GM12878 (cell line): Measurements from ENCODE around the gene ASPDH. TPM values are rescaled to one million over a fixed set of nuclear protein-coding genes. Genes with fewer than 3 reads are reported as not detected.

Experiments
- ATAC-seq: fragments of 200-7000 bp; cut with Tn5 transposase; 3 replicates; pipeline ENCODE4 v1.9.1; 2020; ENCODE audit warnings: mild to moderate bottlenecking, moderate library complexity
- BruUV-seq: library from RNA; stranded (reverse); fragments of 400-500 nt; replicated peaks from 2 replicates; lab custom pipeline; 2021; lab: Mats Ljungman, UMichigan
- CTCF ChIA-PET: fragments of 300-600 bp; sonication (Branson Sonifier 250); formaldehyde crosslinking; extraction: SDS; loops from one replicate; lab custom pipeline; 2021; ENCODE audit warnings: inconsistent platforms; lab: Yijun Ruan, JAX
- POLR2A ChIA-PET: fragments of 350-600 bp; formaldehyde crosslinking; extraction: SDS; loops from one replicate; lab custom pipeline; 2021; ENCODE audit warnings: inconsistent platforms; lab: Charles Lee
- RAD21 ChIA-PET: fragments of 300-600 bp; sonication (Branson Sonifier 250); formaldehyde crosslinking; loops from one replicate; lab custom pipeline; 2023; ENCODE audit warnings: antibody characterized with exemption; ENCODE audit not compliant: unreplicated experiment; lab: Charles Lee
- SMC1A ChIA-PET: fragments of 300-600 bp; sonication (Branson Sonifier 250); formaldehyde crosslinking; loops from one replicate; lab custom pipeline; 2023; ENCODE audit not compliant: unreplicated experiment, uncharacterized antibody; lab: Charles Lee
- DNase-seq: peaks from one replicate; pipeline ENCODE4 v3.0.0-alpha.2; 2011; ENCODE audit warnings: low read depth, low spot score
- FAIRE-seq: peaks from 3 replicates; lab custom pipeline; 2011; peaks lifted over from hg19 to GRCh38; lab: Jason Lieb, UNC
- H2AFZ ChIP-seq: 2 replicates; pipeline ENCODE4 v1.6.0; 2011; ENCODE audit warnings: low read depth, low read length, control low read depth; ENCODE audit not compliant: control insufficient read depth
- H3K27ac ChIP-seq: 2 replicates; pipeline ENCODE4 v1.5.1; 2011; ENCODE audit warnings: control low read depth; ENCODE audit not compliant: control insufficient read depth, insufficient read depth
- H3K27me3 ChIP-seq, 2 experiments: replicated peaks in 1 of 2; 2 replicates each; pipeline versions ENCODE4 v1.6.0 to v1.6.1; 2011; ENCODE audit warnings: low read length in 1 of 2; ENCODE audit not compliant: control insufficient read depth in 2 of 2, insufficient read depth in 2 of 2
- H3K36me3 ChIP-seq, 2 experiments: 2 replicates each; pipeline ENCODE4 v1.5.1; 2011; ENCODE audit warnings: low read length in 1 of 2; ENCODE audit not compliant: control insufficient read depth in 2 of 2, insufficient read depth in 2 of 2
- H3K4me1 ChIP-seq: 2 replicates; pipeline ENCODE4 v1.6.1; 2011; ENCODE audit warnings: mild to moderate bottlenecking, low read length, moderate library complexity, mixed read lengths; ENCODE audit not compliant: control insufficient read depth, insufficient read depth
- H3K4me2 ChIP-seq: 2 replicates; pipeline ENCODE4 v1.6.0; 2011; ENCODE audit warnings: control low read depth; ENCODE audit not compliant: control insufficient read depth, insufficient read depth
- H3K4me3 ChIP-seq: fragments of 200-600 bp; sonication (generic); 2 replicates; pipeline ENCODE4 v1.5.1; 2016
- H3K79me2 ChIP-seq: 2 replicates; pipeline ENCODE4 v1.6.0; 2011; ENCODE audit warnings: low read length; ENCODE audit not compliant: control insufficient read depth, insufficient read depth
- H3K9ac ChIP-seq: 2 replicates; pipeline ENCODE4 v1.8.0; 2011; ENCODE audit warnings: low read length, control low read depth, mixed read lengths; ENCODE audit not compliant: control insufficient read depth, insufficient read depth
- H3K9me3 ChIP-seq: replicated peaks from 3 replicates; pipeline ENCODE4 v1.5.1; 2011; ENCODE audit warnings: mild to moderate bottlenecking, low read length; ENCODE audit not compliant: control insufficient read depth, insufficient read depth
- H4K20me1 ChIP-seq: 2 replicates; pipeline ENCODE4 v1.6.0; 2011; ENCODE audit not compliant: control insufficient read depth, insufficient read depth
- BCL11A ChIP-seq: IDR thresholded peaks from 2 replicates; pipeline ENCODE4 v1.6.1; 2011; ENCODE audit warnings: low read depth, low read length
- BHLHE40 ChIP-seq, 2 experiments: fragments of 450-650 bp in 1 of 2; IDR thresholded peaks; 2 replicates each; pipeline ENCODE4 v1.6.1; 2011 to 2017; ENCODE audit warnings: low read depth in 2 of 2, borderline replicate concordance in 1 of 2, improper control_type of control experiment in 1 of 2, low read length in 1 of 2, mild to moderate bottlenecking in 1 of 2
- GABPA ChIP-seq: IDR thresholded peaks from 2 replicates; pipeline ENCODE4 v1.6.1; 2014; ENCODE audit warnings: antibody characterized with exemption, low read depth, mild to moderate bottlenecking, inconsistent platforms
- NR2C2 ChIP-seq: IDR thresholded peaks from 2 replicates; pipeline ENCODE4 v1.6.1; 2011; ENCODE audit warnings: borderline replicate concordance, low read depth; ENCODE audit not compliant: control insufficient read depth, insufficient read length
- NR2F1 ChIP-seq: fragments of 450-650 bp; conservative IDR thresholded peaks from 2 replicates; pipeline ENCODE4 v1.6.1; 2017; ENCODE audit warnings: mild to moderate bottlenecking
- NRF1 ChIP-seq: conservative IDR thresholded peaks from 2 replicates; pipeline ENCODE4 v1.6.1; 2011; ENCODE audit warnings: mild to moderate bottlenecking, low read depth, low read length, improper control_type of control experiment
- SIN3A ChIP-seq: IDR thresholded peaks from 2 replicates; pipeline ENCODE4 v1.6.1; 2012; ENCODE audit warnings: low read depth, low read length, improper control_type of control experiment
- TAF1 ChIP-seq: IDR thresholded peaks from 2 replicates; pipeline ENCODE4 v1.6.1; 2011; ENCODE audit warnings: mild to moderate bottlenecking, low read depth, low read length, borderline replicate concordance
- ZNF217 ChIP-seq: fragments of 450-650 bp; IDR thresholded peaks from 2 replicates; pipeline ENCODE4 v1.6.1; 2017; ENCODE audit warnings: antibody characterized with exemption, mild to moderate bottlenecking
- ZNF274 ChIP-seq: IDR thresholded peaks from one replicate; pipeline ENCODE4 v1.8.0; 2011; ENCODE audit not compliant: insufficient read length, insufficient read depth
- WGBS: methylation state at CpG from one replicate; pipeline ENCODE4 v1.1.6; 2016; ENCODE audit warnings: low lambda C conversion rate; ENCODE audit not compliant: insufficient replicate concordance, insufficient coverage; ENCODE audit errors: missing lambda C conversion rate; 5-methylcytosine and 5-hydroxymethylcytosine counted together
- in situ Hi-C: fragments of 300-500 bp; cut with MboI; formaldehyde crosslinking; loops from 9 replicates; pipeline ENCODE4 v1.14.3; 2018; ENCODE audit warnings: mixed read lengths
- intact Hi-C: fragments of 100-400 bp; cut with micrococcal nuclease; formaldehyde crosslinking; loops from one replicate; pipeline ENCODE4 v1.14.2; 2022; ENCODE audit not compliant: unreplicated experiment
- polyA plus RNA-seq, 11 experiments: library from polyadenylated mRNA; depleted of rRNA in 4 of 11; unstranded in 6 of 11; stranded (reverse) in 5 of 11; fragments of >200 nt; fragmentation: Nextera tagmentation in 4 of 11; fragmentation: Illumina TruSeq in 1 of 11; extraction: Ambion mirVana in 4 of 11; extraction: Trizol in 1 of 11; gene quantifications; 1 replicate in 1 of 11; 2 replicates in 10 of 11; pipeline versions ENCODE4 v1.2.1 to v1.2.3, GENCODE V29; 2011 to 2016; ENCODE audit warnings: inconsistent platforms in 2 of 11, missing spikeins in 2 of 11, low read depth in 1 of 11
- total RNA-seq, 4 experiments: library from RNA; depleted of rRNA in 3 of 4; stranded (reverse); fragments of >200 nt in 3 of 4; fragmentation: Illumina TruSeq in 1 of 4; extraction: Trizol in 1 of 4; gene quantifications; 2 replicates each; pipeline versions ENCODE4 v1.2.1 to v1.2.3, GENCODE V29; 2013 to 2021
- TF ChIP-seq, protein P1 (sequence below): fragments of 450-650 bp; IDR thresholded peaks from 2 replicates; pipeline ENCODE4 v1.6.1; 2017; ENCODE audit warnings: mild to moderate bottlenecking, moderate library complexity
- TF ChIP-seq, protein P2 (sequence below): IDR thresholded peaks from 2 replicates; pipeline ENCODE4 v1.6.1; 2011; ENCODE audit warnings: low read depth, low read length, improper control_type of control experiment, borderline replicate concordance
- TF ChIP-seq, protein P3 (sequence below): fragments of 450-650 bp; IDR thresholded peaks from 2 replicates; pipeline ENCODE4 v1.6.1; 2016; ENCODE audit warnings: mild to moderate bottlenecking
- TF ChIP-seq, protein P4 (sequence below): IDR thresholded peaks from 2 replicates; pipeline ENCODE4 v1.6.1; 2012; ENCODE audit warnings: low read depth, low read length, improper control_type of control experiment

Gene ASPDH
- total and polyA plus RNA-seq, 10 of the 15 experiments (the other 5 are each of a cell fraction or from before 2014, with no cell fraction given), result not detected

DNA sequence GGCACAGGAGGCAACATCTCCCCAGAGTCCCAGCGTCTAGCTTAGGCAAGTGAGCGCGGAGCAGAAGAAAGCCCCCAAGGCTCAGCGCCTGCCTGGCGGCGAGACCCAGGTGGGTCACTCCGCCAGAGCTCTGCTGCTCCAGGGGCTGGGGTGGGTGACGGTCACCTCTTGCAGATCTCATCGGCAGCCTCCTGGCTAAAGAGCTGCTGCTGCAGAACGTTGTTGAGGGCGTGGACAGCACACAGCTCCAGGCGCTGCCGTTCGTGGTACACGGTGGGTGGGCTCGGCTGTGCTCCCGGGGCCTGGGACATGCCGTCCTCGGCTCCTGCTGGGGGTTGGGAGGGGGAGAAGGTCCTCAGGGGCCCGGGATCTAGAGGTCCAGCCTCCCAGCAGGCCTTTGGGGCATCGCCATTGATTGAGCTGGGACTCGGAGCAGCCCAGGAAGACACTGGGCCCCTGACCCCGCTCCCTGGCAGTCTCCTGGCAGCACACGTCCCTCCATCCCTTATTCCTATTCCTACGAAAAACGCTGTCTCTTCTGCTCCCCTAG lies 3.5 kb downstream of the ASPDH start:
- Histone ChIP-seq H3K27me3 (no peaks in the 10 kb centered on the region), H2AFZ (no peak overlapping the region), H3K36me3 (no peaks in the 10 kb centered on the region), H3K4me2 (peak overlapping the region; percentile 99), H3K9me3 (no peaks in the 10 kb centered on the region), H3K27ac (no peak overlapping the region), H4K20me1 (no peaks in the 10 kb centered on the region), H3K4me3 (peak overlapping the region; percentile 74; the same call in 1 of the 2 replicates), H3K4me1 (peaks cover 3% of the 10 kb centered on the region; the same call in 1 of the 2 replicates), H3K79me2 (no peaks in the 10 kb centered on the region), H3K9ac (peak overlapping the region; percentile 80)
- ChIA-PET POLR2A (interaction anchor here (0.6 kb wide), 1 partner anchor 189 kb away, joined by 5 read pairs; no protein-coding TSS in a partner anchor), CTCF (interaction anchor here (1.2 to 2.4 kb wide), 2 partner anchors 27 to 49 kb away, joined by 4 to 10 read pairs; no protein-coding TSS in a partner anchor), RAD21 (no interaction called here), SMC1A (no interaction called here)
- no TSS peak for BruUV-seq
- intact Hi-C loops, result no loop called here
- ATAC-seq, result no peak
- in situ Hi-C loops, result no loop called here
- no peak for TF ChIP-seq ZNF217
- TF ChIP-seq, protein P1, sequence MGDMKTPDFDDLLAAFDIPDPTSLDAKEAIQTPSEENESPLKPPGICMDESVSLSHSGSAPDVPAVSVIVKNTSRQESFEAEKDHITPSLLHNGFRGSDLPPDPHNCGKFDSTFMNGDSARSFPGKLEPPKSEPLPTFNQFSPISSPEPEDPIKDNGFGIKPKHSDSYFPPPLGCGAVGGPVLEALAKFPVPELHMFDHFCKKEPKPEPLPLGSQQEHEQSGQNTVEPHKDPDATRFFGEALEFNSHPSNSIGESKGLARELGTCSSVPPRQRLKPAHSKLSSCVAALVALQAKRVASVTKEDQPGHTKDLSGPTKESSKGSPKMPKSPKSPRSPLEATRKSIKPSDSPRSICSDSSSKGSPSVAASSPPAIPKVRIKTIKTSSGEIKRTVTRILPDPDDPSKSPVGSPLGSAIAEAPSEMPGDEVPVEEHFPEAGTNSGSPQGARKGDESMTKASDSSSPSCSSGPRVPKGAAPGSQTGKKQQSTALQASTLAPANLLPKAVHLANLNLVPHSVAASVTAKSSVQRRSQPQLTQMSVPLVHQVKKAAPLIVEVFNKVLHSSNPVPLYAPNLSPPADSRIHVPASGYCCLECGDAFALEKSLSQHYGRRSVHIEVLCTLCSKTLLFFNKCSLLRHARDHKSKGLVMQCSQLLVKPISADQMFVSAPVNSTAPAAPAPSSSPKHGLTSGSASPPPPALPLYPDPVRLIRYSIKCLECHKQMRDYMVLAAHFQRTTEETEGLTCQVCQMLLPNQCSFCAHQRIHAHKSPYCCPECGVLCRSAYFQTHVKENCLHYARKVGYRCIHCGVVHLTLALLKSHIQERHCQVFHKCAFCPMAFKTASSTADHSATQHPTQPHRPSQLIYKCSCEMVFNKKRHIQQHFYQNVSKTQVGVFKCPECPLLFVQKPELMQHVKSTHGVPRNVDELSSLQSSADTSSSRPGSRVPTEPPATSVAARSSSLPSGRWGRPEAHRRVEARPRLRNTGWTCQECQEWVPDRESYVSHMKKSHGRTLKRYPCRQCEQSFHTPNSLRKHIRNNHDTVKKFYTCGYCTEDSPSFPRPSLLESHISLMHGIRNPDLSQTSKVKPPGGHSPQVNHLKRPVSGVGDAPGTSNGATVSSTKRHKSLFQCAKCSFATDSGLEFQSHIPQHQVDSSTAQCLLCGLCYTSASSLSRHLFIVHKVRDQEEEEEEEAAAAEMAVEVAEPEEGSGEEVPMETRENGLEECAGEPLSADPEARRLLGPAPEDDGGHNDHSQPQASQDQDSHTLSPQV, result no peak
- no peak for TF ChIP-seq NR2C2
- no peak for TF ChIP-seq NRF1
- TF ChIP-seq BCL11A, result no peak
- TF ChIP-seq, protein P2, sequence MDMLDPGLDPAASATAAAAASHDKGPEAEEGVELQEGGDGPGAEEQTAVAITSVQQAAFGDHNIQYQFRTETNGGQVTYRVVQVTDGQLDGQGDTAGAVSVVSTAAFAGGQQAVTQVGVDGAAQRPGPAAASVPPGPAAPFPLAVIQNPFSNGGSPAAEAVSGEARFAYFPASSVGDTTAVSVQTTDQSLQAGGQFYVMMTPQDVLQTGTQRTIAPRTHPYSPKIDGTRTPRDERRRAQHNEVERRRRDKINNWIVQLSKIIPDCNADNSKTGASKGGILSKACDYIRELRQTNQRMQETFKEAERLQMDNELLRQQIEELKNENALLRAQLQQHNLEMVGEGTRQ, result no peak
- TF ChIP-seq, protein P3, sequence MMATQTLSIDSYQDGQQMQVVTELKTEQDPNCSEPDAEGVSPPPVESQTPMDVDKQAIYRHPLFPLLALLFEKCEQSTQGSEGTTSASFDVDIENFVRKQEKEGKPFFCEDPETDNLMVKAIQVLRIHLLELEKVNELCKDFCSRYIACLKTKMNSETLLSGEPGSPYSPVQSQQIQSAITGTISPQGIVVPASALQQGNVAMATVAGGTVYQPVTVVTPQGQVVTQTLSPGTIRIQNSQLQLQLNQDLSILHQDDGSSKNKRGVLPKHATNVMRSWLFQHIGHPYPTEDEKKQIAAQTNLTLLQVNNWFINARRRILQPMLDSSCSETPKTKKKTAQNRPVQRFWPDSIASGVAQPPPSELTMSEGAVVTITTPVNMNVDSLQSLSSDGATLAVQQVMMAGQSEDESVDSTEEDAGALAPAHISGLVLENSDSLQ, result no peak
- no peak for TF ChIP-seq ZNF274
- TF ChIP-seq BHLHE40 (IDR thresholded peaks at IDR 0.05; ENCODE audit: borderline replicate concordance in 1 of 2, low read depth in 2 of 2, low read length in 1 of 2), result no peak
- TF ChIP-seq NR2F1, result no peak
- no peak for TF ChIP-seq TAF1
- no peak for TF ChIP-seq GABPA
- TF ChIP-seq, protein P4, sequence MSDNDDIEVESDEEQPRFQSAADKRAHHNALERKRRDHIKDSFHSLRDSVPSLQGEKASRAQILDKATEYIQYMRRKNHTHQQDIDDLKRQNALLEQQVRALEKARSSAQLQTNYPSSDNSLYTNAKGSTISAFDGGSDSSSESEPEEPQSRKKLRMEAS, result no peak
- no peak for TF ChIP-seq SIN3A
- DNase-seq, result no peak
- 85% methylated on average over 18 of the region's 26 CpGs for WGBS
- FAIRE-seq, result no peak
